GM21515 (cell line): Measurements from ENCODE around the gene ZFP36L1.
"Not testable (repeated sequence)": the region's sequence is repeated elsewhere in the genome, so short reads cannot be mapped to it uniquely, and the experiment has no call there.

Experiments
- ATAC-seq: cut with Tn5 transposase; IDR thresholded peaks from one replicate; pipeline ENCODE4 v1.9.1; 2021; ENCODE audit not compliant: unreplicated experiment

ZFP36L1 gene

DNA sequence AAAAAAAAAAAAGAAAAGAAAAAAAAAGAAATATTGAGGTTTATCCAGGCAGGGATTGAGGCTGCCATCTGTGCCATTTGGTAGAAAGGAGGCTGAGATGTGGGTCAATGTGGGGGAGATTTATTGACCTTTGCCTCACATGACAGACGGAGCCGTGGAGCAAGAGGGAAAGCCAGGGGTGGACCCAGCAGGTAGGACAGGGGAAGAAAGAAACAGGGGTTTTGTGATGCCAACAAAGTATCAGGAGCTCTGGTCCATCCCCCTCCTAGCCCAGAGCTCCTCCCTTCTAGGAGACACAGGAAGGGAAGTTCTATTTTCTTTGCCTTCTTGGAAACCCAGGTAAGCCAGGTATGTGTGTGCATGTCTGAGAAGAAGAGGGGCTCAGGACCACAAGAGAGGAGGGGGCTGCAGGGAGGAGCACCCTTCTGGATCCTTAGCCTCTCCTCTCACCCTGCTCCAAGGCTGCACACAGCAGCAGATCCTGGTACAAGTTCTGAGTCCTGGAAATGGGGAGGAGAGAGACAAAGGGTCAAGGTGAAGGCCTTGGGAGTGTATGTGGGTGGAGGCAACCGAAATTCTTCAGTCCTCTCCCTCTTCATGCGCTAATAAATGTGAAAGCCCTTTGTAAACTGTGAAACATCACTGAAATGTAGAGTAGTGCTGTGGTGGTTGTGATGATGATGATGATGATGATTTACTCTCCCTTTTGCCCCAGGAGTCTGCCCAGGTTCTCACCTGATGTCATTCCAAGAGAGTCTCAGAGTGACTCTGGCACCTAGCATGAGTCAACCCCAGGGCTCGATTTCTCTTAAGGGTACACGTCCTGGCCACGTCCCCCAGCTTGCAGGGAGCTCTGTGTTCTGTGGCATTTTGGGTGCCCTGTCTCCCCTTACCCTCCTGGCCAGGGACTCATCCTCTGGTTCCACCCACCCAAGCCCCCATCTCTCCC, 26.3 kb downstream of the ZFP36L1 start:
- no peak for ATAC-seq

DNA sequence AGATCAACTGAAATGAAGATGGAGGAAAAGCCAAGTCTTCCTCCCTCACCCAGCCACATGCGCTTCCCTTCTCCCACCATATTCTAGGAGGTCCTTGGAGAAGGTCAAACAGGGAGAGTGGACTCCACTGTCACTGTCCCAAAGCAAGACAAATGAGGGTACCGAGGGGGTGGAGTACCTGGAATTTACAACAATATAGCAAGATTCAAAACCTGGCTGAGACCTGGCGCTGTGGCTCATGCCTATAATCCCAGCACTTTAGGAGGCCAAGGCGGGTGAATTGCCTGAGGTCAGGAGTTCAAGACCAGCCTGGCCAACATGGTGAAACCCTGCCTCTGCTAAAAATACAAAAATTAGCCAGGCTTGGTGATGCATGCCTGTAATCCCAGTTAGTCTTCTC, 29.0 kb downstream of the ZFP36L1 start:
- ATAC-seq = not testable (repeated sequence)

GRCh38 chr14:68762953-68763764, 29.7 kb downstream of the ZFP36L1 start:
- no peak for ATAC-seq

DNA sequence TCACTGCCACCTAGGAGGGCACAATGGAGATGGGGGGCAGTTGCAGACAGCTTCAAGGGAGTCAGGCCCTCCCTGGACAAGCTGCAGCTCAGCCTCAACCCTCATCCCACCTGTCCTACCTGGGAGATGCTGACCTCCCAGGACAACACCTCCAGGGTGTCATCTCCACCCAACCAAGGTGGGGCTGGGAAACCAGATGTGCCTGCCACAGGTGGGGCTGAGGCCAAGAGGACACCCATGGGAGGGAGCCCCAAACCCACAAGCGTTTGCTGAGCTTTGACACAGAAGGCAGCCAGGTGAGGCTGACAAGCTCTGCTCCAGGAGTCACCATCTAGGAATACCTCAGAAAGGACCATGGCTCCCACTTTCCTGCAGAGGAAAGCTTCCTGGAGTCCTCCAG, 31.5 kb downstream of the ZFP36L1 start:
- ATAC-seq = no peak

- ATAC-seq = no peak
Observed at GRCh38 chr14:68760761-68761160, 32.1 kb downstream of the ZFP36L1 start.

GRCh38 chr14:68759937-68760336, 32.9 kb downstream of the ZFP36L1 start:
- no peak for ATAC-seq

GRCh38 chr14:68759017-68759560, 33.8 kb downstream of the ZFP36L1 start:
- ATAC-seq = no peak

GRCh38 chr14:68758301-68758700, 34.6 kb downstream of the ZFP36L1 start:
- ATAC-seq = no peak

DNA sequence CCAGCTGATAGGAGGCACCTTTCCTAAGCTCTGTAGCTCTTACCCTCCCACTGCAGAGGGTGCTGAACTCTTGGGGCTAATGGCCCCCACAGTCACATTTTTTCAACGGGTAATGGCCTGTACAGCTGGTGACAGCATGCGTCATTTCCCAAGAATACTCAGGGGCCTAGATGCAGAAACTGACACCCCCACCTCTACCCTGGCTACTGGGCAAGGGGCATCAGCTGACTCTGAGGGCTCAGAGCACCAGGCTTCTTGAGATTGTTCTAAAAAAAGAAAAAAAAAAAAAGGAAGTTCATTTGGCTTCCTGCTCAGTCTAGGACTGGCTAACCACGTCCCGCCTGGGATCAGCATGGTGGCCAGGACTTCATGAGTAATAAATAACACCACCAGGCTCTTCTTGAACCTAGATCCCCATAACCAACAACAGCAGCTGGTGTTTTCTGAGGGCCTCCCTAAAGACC, 35.2 kb downstream of the ZFP36L1 start:
- ATAC-seq = no peak

DNA sequence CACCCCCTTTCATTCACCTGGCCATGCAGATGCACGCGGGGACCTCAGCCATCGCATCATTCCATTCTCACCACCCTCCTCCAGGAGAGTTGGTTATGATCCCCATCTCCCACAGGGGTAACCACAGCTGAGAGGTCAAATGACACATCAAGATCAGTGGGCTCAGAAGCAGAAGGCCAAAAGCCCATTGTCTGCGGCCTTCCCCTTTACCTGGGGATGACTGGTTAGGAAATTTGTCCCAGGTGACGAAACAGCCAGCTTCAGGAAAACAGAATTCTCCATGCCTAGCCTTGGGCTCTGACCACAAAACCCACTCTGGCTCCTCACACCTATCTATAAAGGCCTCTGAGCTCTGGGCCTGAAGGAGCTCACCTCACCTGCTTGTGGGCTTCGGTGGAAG, 36.1 kb downstream of the ZFP36L1 start:
- ATAC-seq = no peak

DNA sequence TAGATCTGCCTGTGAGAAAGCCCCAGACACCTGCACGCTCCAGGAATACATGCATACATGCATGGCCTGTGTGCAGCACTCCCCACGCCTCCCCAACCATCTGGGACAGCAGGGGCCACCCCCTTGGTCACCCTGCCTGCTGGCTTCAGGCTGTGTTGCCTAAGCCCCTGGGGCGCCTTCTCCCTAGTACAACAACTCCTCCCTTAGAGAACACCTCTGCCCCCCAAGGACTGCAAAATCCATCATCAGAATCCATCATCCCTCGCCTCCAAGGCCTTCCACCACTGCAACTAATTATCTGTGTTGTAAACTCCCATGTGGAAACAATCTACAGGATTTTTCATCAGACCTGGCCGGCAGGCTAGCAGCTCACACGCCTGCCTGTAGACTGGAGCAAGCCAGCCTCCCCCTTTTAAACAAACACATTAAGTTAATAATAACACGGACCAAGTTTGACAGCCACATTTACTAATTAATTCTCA, 36.8 kb downstream of the ZFP36L1 start:
- no peak for ATAC-seq

DNA sequence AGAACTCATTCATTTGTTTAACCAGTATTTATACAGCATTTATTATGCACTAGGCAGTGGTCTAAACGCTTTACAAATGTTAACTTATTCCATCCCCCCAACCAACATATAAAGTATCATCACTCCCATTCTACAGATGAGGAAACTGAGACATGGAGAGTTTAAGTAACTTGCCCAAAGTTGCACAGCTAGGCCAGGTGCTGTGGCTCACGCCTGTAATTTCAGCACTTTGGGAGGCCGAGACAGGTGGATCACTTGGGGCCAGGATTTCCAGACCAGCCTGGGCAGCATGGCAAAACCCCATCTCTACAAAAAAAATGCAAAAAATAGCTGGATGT, 37.9 kb downstream of the ZFP36L1 start:
- no peak for ATAC-seq

DNA sequence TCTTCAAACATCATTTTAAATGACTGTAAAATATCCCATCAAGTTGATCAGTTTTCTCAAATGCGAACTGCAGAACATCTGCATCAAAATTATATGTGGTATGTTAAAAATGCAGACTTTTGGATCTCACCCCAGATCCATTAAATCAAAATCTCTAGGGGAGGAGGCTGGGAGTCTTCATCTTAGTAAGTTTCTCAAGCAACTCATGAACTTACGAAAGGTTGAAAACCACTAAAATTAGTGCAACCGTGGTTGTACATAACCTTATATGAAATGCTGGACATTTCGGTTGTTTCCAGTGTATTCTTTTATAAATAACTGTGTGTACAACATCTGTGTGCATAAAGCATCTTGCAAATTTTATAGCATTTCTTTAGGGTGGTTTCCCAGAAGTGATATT, 39.2 kb downstream of the ZFP36L1 start:
- no peak for ATAC-seq

GRCh38 chr14:68752271-68753006, 40.4 kb downstream of the ZFP36L1 start:
- ATAC-seq = no peak

DNA sequence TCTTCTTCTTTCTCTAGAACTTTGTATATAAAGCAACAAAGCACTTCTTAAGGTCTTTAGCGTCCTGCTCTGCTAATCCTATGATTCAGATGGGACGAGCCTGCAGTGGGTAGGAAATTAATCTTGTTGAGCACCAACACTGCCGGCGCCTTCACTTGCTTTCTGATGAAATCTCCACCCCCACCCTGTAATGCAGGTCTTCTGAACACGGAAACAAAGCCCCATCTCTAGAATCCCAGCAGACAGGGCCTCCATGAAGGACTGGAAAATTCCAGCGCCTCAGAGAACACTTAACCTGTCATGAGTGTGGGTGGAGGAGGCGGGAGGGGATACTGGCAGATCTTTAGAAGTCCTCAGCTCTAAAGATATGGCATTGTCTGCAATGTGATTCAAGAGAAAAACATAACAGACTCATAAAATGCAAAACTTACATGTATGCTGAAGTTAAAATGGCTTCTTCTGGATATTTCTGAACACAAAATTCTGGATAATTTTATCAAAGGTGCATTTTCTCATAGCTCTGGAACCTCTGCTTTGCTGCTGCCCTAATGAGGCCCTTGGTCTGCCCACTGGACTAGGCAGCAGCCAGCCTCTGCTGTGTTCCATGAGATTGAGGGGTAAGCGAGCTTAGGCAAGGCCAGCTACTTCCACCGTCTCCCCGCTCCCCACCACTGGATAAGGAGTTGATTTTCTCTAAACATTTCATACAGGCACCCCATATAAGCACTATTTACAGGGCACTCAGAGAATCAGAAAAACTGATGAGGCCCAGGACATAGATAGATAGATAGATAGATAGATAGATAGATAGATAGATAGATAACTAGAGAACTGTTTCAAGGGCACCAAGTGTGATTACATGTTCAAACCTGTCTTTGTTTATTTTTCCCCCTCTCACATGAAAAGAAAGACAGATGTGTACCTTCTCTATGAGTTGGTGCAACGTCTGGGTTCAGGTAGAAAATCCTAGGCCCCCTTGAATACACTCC, 43.1 kb downstream of the ZFP36L1 start:
- ATAC-seq = no peak

DNA sequence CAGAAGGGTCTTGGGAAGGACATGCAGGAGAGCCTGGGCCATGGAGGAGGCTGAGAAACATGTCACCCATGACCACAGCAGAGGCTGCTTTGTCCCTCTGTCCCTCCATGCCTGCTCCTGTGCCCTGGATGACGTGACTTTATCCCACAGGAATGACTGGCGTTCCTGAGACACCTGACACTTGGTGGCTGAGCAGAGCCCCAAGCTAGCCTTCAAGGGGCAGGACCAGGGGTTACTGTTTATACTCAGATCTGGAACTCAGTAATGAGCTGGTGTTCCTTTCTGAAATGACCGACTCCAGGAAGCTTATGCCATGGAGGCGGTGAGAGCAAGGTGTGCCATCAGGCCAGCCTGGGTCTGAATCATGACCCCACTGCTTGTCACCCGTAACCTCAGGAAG, 44.2 kb downstream of the ZFP36L1 start:
- no peak for ATAC-seq

DNA sequence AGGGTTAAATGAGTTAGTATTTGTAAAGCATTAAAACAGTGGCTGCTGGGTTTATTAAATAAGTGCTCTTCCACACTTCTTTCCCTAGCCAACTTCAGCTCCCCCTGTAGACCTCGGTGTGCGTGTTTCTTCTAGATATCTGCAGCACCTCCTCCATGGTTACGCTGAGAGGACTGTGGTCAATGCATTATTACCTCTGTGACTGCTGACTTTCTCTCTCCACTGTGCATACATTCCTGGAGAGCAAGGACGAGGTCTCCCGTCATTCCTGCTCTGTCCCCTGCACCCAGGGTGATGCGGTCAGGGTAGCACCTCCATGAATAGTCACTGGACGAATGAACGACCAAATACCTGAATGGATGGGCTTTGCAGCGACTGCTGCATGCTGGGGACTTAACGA, 44.6 kb downstream of the ZFP36L1 start:
- ATAC-seq = no peak

DNA sequence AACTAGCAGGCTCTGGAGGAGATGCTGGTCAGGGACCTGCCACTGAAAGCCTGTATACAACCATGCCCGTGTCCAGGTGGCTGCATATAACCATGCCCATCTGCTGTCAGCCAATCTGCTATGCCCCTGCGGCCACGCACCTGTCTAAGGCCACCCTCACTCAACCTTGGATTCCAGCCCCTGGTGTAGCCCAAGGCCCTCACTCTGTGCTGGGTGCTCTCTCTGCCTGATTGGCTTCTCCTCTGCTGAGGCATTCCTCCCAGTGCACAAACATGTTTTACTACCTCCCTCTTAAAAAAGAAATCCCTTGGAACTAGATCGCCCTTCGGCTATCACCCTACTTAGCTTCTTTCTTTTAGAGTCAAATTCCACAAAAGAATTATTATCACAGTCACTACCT, 45.5 kb downstream of the ZFP36L1 start:
- no peak for ATAC-seq

DNA sequence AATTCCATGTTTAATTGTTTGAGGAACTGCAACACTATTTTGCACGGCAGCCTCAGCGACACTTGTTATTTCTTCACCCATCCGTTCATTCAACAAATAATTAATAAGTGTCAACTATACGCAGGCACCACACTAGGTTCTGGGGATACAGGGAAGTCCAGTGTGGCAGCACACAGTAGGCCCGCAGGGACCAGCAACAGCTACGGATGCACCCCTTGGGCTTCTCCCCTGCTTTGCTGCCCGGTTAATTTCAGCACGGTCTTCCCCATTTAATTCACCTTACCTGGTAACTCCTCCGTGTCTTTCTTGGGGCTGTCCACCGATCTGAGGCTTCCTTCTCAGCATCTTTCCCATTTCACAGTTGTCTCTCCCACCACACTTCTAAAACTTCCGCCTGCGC, 48.3 kb downstream of the ZFP36L1 start:
- ATAC-seq = no peak
